ENCODE data around the gene DNAJC18.

- TF ChIP-seq, protein P1, sequence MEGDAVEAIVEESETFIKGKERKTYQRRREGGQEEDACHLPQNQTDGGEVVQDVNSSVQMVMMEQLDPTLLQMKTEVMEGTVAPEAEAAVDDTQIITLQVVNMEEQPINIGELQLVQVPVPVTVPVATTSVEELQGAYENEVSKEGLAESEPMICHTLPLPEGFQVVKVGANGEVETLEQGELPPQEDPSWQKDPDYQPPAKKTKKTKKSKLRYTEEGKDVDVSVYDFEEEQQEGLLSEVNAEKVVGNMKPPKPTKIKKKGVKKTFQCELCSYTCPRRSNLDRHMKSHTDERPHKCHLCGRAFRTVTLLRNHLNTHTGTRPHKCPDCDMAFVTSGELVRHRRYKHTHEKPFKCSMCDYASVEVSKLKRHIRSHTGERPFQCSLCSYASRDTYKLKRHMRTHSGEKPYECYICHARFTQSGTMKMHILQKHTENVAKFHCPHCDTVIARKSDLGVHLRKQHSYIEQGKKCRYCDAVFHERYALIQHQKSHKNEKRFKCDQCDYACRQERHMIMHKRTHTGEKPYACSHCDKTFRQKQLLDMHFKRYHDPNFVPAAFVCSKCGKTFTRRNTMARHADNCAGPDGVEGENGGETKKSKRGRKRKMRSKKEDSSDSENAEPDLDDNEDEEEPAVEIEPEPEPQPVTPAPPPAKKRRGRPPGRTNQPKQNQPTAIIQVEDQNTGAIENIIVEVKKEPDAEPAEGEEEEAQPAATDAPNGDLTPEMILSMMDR (conservative IDR thresholded peaks at IDR 0.05; ENCODE audit: low read length): no peak
- no peak for TF ChIP-seq EZH2phosphoT487 (IDR thresholded peaks at IDR 0.05; ENCODE audit: borderline replicate concordance)
Observed at GRCh38 chr5:139394654-139395566, 44.4 kb downstream of the DNAJC18 start, which contains the start of gene PROB1.
